ENCODE results near the gene LRRC55. TPM values are rescaled to one million over a fixed set of nuclear protein-coding genes. Genes with fewer than 3 reads are reported as not detected.

LRRC55 gene
- total and polyA plus RNA-seq, 9 of the 15 experiments (the other 6 are each of a cell fraction or from before 2014, with no cell fraction given), result not detected

DNA sequence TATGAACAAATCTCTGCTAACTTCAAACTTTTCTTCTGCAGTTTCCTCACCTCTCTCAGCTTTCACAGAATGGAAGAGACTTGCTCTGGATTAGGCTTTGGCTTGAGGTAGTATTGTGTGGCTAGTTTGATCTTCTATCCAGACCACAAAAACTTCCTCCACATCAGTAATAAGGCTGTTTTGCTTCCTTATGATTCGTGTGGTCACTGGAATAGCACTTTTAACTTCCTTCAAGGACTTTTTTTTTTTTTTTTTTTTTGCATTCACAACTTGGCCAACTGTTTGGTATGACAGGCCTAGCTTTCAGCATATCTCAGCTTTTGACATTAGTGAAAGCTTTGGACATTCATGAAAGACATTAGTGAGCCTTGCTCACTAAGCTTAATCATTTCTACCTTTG is 47.5 kb upstream of the LRRC55 start:
- 0% methylated on average over 1 of the region's 1 CpG for WGBS (ENCODE audit: insufficient coverage, low coverage, missing lambda C conversion rate)
- intact Hi-C loops (cut with micrococcal nuclease) (loop anchor here (5.0 kb wide), 1 partner anchor 208 kb away; no protein-coding TSS in a partner anchor), in situ Hi-C loops (cut with MboI) (loop anchor here (5.0 kb wide), 1 partner anchor 108 kb away; no protein-coding TSS in a partner anchor)
- Histone ChIP-seq H3K36me3 (ENCODE audit: control insufficient read depth, insufficient read depth, low read length) (no peaks in the 10 kb centered on the region), H4K20me1 (replicated peaks; ENCODE audit: control insufficient read depth, insufficient read depth, low read length) (no peaks in the 10 kb centered on the region), H3K27ac (ENCODE audit: extremely low read depth, low read depth, low read length) (no peak overlapping the region), H3K4me3 (no peak overlapping the region), H3K9ac (ENCODE audit: insufficient read depth in 1 of 2, low read depth in 2 of 2, low read length in 2 of 2) (no peak overlapping the region), H3K27me3 (ENCODE audit: control insufficient read depth in 2 of 2, insufficient read depth in 2 of 2, low read length in 2 of 2) (no peaks in the 10 kb centered on the region), H3K79me2 (ENCODE audit: control insufficient read depth, insufficient read depth, low read length) (no peaks in the 10 kb centered on the region), H3K4me1 (replicated peaks in 1 of 2; ENCODE audit: control insufficient read depth in 2 of 2, insufficient read depth in 2 of 2, low read length in 2 of 2) (no peaks in the 10 kb centered on the region), H3K4me2 (ENCODE audit: insufficient read depth, low read length) (no peak overlapping the region), H3K9me3 (replicated peaks; ENCODE audit: control insufficient read depth, insufficient read depth, low read depth, low read length) (no peaks in the 10 kb centered on the region), H3K9me1 (ENCODE audit: control insufficient read depth, insufficient read depth, low read length) (no peaks in the 10 kb centered on the region), H2AFZ (ENCODE audit: low read depth, low read length) (no peak overlapping the region)
- ChIA-PET POLR2A (interaction anchor here (0.7 to 1.2 kb wide), 2 partner anchors 9 to 118 kb away, joined by 4 read pairs; no protein-coding TSS in a partner anchor), CTCF (ENCODE audit: low intra/inter-chr PET ratio) (interaction anchor here (1.4 kb wide), 1 partner anchor 115 kb away, joined by 4 read pairs; no protein-coding TSS in a partner anchor)
- ATAC-seq (no peak), DNase-seq (ENCODE audit: extremely low read depth in 1 of 4, low spot score in 3 of 4) (no peak), FAIRE-seq (no peak)
- TF ChIP-seq, protein P1, sequence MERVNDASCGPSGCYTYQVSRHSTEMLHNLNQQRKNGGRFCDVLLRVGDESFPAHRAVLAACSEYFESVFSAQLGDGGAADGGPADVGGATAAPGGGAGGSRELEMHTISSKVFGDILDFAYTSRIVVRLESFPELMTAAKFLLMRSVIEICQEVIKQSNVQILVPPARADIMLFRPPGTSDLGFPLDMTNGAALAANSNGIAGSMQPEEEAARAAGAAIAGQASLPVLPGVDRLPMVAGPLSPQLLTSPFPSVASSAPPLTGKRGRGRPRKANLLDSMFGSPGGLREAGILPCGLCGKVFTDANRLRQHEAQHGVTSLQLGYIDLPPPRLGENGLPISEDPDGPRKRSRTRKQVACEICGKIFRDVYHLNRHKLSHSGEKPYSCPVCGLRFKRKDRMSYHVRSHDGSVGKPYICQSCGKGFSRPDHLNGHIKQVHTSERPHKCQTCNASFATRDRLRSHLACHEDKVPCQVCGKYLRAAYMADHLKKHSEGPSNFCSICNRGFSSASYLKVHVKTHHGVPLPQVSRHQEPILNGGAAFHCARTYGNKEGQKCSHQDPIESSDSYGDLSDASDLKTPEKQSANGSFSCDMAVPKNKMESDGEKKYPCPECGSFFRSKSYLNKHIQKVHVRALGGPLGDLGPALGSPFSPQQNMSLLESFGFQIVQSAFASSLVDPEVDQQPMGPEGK (CRISPR knock-in tag; IDR thresholded peaks at IDR 0.05; ENCODE audit: borderline replicate concordance), result no peak
- TF ChIP-seq ZBED1 (IDR thresholded peaks at IDR 0.05) (no peak), ELF1 (tag; IDR thresholded peaks at IDR 0.05) (no peak), ZNF408 (CRISPR knock-in tag; IDR thresholded peaks at IDR 0.05; ENCODE audit: low read depth) (no peak), GTF2F1 (IDR thresholded peaks at IDR 0.05; ENCODE audit: low read depth, low read length) (no peak), ZNF696 (CRISPR knock-in tag; conservative IDR thresholded peaks at IDR 0.05) (no peak), FOSL1 (tag; conservative IDR thresholded peaks at IDR 0.05) (no peak), MBD2 (IDR thresholded peaks at IDR 0.05; ENCODE audit: borderline replicate concordance, low read depth) (no peak), KHSRP (IDR thresholded peaks at IDR 0.05) (no peak)
- TF ChIP-seq, protein P2, sequence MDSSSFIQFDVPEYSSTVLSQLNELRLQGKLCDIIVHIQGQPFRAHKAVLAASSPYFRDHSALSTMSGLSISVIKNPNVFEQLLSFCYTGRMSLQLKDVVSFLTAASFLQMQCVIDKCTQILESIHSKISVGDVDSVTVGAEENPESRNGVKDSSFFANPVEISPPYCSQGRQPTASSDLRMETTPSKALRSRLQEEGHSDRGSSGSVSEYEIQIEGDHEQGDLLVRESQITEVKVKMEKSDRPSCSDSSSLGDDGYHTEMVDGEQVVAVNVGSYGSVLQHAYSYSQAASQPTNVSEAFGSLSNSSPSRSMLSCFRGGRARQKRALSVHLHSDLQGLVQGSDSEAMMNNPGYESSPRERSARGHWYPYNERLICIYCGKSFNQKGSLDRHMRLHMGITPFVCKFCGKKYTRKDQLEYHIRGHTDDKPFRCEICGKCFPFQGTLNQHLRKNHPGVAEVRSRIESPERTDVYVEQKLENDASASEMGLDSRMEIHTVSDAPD (CRISPR knock-in tag; IDR thresholded peaks at IDR 0.05), result no peak
- TF ChIP-seq, protein P3, sequence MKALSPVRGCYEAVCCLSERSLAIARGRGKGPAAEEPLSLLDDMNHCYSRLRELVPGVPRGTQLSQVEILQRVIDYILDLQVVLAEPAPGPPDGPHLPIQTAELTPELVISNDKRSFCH (CRISPR knock-in tag; IDR thresholded peaks at IDR 0.05), result no peak
- TF ChIP-seq, protein P3 (tag; IDR thresholded peaks at IDR 0.05), result no peak
- TF ChIP-seq, protein P4, sequence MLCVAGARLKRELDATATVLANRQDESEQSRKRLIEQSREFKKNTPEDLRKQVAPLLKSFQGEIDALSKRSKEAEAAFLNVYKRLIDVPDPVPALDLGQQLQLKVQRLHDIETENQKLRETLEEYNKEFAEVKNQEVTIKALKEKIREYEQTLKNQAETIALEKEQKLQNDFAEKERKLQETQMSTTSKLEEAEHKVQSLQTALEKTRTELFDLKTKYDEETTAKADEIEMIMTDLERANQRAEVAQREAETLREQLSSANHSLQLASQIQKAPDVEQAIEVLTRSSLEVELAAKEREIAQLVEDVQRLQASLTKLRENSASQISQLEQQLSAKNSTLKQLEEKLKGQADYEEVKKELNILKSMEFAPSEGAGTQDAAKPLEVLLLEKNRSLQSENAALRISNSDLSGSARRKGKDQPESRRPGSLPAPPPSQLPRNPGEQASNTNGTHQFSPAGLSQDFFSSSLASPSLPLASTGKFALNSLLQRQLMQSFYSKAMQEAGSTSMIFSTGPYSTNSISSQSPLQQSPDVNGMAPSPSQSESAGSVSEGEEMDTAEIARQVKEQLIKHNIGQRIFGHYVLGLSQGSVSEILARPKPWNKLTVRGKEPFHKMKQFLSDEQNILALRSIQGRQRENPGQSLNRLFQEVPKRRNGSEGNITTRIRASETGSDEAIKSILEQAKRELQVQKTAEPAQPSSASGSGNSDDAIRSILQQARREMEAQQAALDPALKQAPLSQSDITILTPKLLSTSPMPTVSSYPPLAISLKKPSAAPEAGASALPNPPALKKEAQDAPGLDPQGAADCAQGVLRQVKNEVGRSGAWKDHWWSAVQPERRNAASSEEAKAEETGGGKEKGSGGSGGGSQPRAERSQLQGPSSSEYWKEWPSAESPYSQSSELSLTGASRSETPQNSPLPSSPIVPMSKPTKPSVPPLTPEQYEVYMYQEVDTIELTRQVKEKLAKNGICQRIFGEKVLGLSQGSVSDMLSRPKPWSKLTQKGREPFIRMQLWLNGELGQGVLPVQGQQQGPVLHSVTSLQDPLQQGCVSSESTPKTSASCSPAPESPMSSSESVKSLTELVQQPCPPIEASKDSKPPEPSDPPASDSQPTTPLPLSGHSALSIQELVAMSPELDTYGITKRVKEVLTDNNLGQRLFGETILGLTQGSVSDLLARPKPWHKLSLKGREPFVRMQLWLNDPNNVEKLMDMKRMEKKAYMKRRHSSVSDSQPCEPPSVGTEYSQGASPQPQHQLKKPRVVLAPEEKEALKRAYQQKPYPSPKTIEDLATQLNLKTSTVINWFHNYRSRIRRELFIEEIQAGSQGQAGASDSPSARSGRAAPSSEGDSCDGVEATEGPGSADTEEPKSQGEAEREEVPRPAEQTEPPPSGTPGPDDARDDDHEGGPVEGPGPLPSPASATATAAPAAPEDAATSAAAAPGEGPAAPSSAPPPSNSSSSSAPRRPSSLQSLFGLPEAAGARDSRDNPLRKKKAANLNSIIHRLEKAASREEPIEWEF (CRISPR knock-in tag; IDR thresholded peaks at IDR 0.05), result no peak
- BruUV-seq (replicated peaks), result no TSS peak
